ENCODE measurements around the gene SDK1. TPM values are rescaled to one million over a fixed set of nuclear protein-coding genes. Genes with fewer than 3 reads are reported as not detected.

SDK1 gene
- total RNA-seq, 6 experiments from 2014 or later: not detected

- H3K36me3 Mint-ChIP-seq (ENCODE audit: low read depth): no peaks in the 10 kb centered on the region
These were observed 686.4 kb downstream of the SDK1 start for GRCh38 chr7:3987426-3987927.

GRCh38 chr7:3989723-3990122 lies 688.7 kb downstream of the SDK1 start:
- H3K4me3 Mint-ChIP-seq: no peak overlapping the region; the same call in 1 of the 2 replicates
- H3K36me3 Mint-ChIP-seq (ENCODE audit: low read depth): no peaks in the 10 kb centered on the region
- no peaks in the 10 kb centered on the region for H3K4me1 Mint-ChIP-seq (ENCODE audit: low read depth)
- 0 out of 2 replicates have a peak, but pooled peaks cover 2% of the 10 kb centered on the region for H3K27me3 Mint-ChIP-seq (ENCODE audit: insufficient read depth)
- H3K27ac Mint-ChIP-seq: no peak overlapping the region
- TF ChIP-seq, protein P1, sequence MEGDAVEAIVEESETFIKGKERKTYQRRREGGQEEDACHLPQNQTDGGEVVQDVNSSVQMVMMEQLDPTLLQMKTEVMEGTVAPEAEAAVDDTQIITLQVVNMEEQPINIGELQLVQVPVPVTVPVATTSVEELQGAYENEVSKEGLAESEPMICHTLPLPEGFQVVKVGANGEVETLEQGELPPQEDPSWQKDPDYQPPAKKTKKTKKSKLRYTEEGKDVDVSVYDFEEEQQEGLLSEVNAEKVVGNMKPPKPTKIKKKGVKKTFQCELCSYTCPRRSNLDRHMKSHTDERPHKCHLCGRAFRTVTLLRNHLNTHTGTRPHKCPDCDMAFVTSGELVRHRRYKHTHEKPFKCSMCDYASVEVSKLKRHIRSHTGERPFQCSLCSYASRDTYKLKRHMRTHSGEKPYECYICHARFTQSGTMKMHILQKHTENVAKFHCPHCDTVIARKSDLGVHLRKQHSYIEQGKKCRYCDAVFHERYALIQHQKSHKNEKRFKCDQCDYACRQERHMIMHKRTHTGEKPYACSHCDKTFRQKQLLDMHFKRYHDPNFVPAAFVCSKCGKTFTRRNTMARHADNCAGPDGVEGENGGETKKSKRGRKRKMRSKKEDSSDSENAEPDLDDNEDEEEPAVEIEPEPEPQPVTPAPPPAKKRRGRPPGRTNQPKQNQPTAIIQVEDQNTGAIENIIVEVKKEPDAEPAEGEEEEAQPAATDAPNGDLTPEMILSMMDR (IDR thresholded peaks at IDR 0.05): no peak
- peaks cover 53% of the 10 kb centered on the region for H3K9me3 Mint-ChIP-seq
- no peak for DNase-seq

More at GRCh38 chr7:3987426-3987927, 686.4 kb downstream of the SDK1 start:
- Mint-ChIP-seq H3K27ac (no peak overlapping the region), H3K27me3 (ENCODE audit: insufficient read depth) (0 out of 2 replicates have a peak, but pooled peaks cover 2% of the 10 kb centered on the region), H3K9me3 (peaks cover 48% of the 10 kb centered on the region), H3K4me1 (ENCODE audit: low read depth) (no peaks in the 10 kb centered on the region), H3K4me3 (no peak overlapping the region)
- TF ChIP-seq, protein P1 (IDR thresholded peaks at IDR 0.05): no peak
- DNase-seq: no peak

DNA sequence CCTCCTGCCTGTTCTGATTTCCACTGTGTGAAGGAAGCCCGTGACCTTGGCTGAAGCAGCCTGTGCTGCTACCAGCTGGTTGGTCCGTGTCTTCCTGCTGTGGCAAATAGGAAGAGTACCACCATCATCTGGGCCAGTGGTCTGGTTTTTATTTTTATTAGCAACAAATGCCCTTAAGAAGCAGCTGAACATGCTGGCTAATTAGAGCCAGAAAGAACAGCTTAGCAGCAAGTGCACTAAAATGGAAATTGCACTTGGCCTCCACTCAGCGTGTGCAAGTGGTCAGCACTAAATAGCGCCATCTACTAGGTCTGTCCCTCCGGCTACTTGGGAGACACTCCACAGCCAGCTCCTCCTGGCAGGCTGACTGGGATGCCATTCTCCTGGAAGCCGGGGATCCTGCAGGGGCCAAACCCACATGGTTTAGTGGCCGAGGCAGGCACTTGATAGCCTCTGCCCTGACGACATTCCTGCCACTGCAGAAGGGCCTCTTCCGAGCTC lies 690.7 kb downstream of the SDK1 start:
- Mint-ChIP-seq H3K4me1 (ENCODE audit: low read depth) (no peaks in the 10 kb centered on the region), H3K9me3 (peaks cover 64% of the 10 kb centered on the region), H3K27ac (no peak overlapping the region), H3K27me3 (ENCODE audit: insufficient read depth) (peaks cover 5% of the 10 kb centered on the region; the same call in 1 of the 2 replicates), H3K36me3 (ENCODE audit: low read depth) (no peaks in the 10 kb centered on the region), H3K4me3 (no peak overlapping the region)
- no peak for DNase-seq
- TF ChIP-seq, protein P1 (IDR thresholded peaks at IDR 0.05): no peak

- H3K9me3 Mint-ChIP-seq: peaks cover 53% of the 10 kb centered on the region
- DNase-seq: no peak
- TF ChIP-seq, protein P1 (IDR thresholded peaks at IDR 0.05): no peak
- no peaks in the 10 kb centered on the region for H3K4me1 Mint-ChIP-seq (ENCODE audit: low read depth)
- no peak overlapping the region for H3K4me3 Mint-ChIP-seq
- peaks cover 5% of the 10 kb centered on the region; the same call in 1 of the 2 replicates for H3K27me3 Mint-ChIP-seq (ENCODE audit: insufficient read depth)
- H3K36me3 Mint-ChIP-seq (ENCODE audit: low read depth): no peaks in the 10 kb centered on the region
- no peak overlapping the region for H3K27ac Mint-ChIP-seq
These were observed 691.8 kb downstream of the SDK1 start for GRCh38 chr7:3992841-3993240.

DNA sequence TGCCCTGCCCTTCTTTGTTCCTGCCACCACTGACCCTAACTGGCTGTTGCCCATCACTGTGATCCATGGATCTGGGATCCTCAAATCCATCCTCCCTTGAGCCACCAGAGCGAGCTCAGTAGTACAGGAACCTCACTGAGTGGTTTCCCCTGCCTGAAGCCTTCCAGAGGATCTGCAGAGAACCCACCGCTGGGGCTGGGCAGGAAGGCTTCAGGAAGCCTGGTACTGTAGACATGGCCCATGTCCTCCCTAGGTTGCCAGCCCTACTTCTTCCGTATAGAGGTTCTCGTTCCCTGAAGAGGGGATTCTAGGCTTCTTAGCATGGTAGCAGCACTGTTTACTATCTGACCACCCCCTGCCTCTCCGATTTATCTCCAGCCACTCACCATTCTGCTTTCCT lies 693.7 kb downstream of the SDK1 start:
- Mint-ChIP-seq H3K4me3 (no peak overlapping the region), H3K27ac (no peak overlapping the region), H3K9me3 (peaks cover 44% of the 10 kb centered on the region), H3K4me1 (ENCODE audit: low read depth) (no peaks in the 10 kb centered on the region), H3K36me3 (ENCODE audit: low read depth) (no peaks in the 10 kb centered on the region), H3K27me3 (ENCODE audit: insufficient read depth) (peaks cover 4% of the 10 kb centered on the region)
- no peak for DNase-seq
- TF ChIP-seq, protein P1 (IDR thresholded peaks at IDR 0.05): no peak
